HepG2 (cell line): ENCODE data around the gene TCAF1. TPM values are rescaled to one million over a fixed set of nuclear protein-coding genes. Genes with fewer than 3 reads are reported as not detected.

Experiments used
- ATAC-seq: fragments of 200-7000 bp; cut with Tn5 transposase; 3 replicates; pipeline ENCODE4 v1.9.1; 2020; ENCODE audit warnings: mild to moderate bottlenecking, moderate library complexity
- BruUV-seq: library from RNA; stranded (reverse); fragments of 400-500 nt; replicated peaks from 2 replicates; lab custom pipeline; 2021; lab: Mats Ljungman, UMichigan
- CTCF ChIA-PET: fragments of 300-600 bp; formaldehyde crosslinking; extraction: SDS; loops from one replicate; lab custom pipeline; 2021; ENCODE audit warnings: low total read pairs, inconsistent platforms, low intra/inter-chr PET ratio; lab: Yijun Ruan, JAX
- POLR2A ChIA-PET: fragments of 350-600 bp; sonication (Branson Sonifier 250); formaldehyde crosslinking; loops from one replicate; lab custom pipeline; 2020; ENCODE audit warnings: antibody characterized with exemption, inconsistent platforms; lab: Yijun Ruan, JAX
- DNase-seq: peaks from one replicate; pipeline ENCODE4 v3.0.0-alpha.2; 2015; ENCODE audit warnings: low spot score
- FAIRE-seq: peaks from 3 replicates; lab custom pipeline; 2011; peaks lifted over from hg19 to GRCh38; lab: Jason Lieb, UNC
- H2AFZ ChIP-seq: one replicate; pipeline ENCODE4 v1.6.1; 2011; ENCODE audit warnings: low read length, inconsistent platforms
- H3K27ac ChIP-seq: fragments of 300-600 bp; 3 replicates; pipeline ENCODE4 v1.8.0; 2011; ENCODE audit warnings: mixed run types, mild to moderate bottlenecking, mixed read lengths, low read length, inconsistent platforms; ENCODE audit not compliant: insufficient read depth; ENCODE audit errors: extremely low read length
- H3K27me3 ChIP-seq, 2 experiments: fragments of 200-600 bp in 1 of 2; 2 replicates in 1 of 2; 3 replicates in 1 of 2; pipeline versions ENCODE4 v1.6.0 to v1.8.0; 2011; ENCODE audit warnings: low read length in 2 of 2, mild to moderate bottlenecking in 2 of 2, moderate library complexity in 2 of 2, inconsistent platforms in 1 of 2; ENCODE audit not compliant: insufficient read depth in 2 of 2, control insufficient read depth in 1 of 2
- H3K36me3 ChIP-seq, 2 experiments: fragments of 200-600 bp in 1 of 2; replicated peaks in 1 of 2; 2 replicates in 1 of 2; 3 replicates in 1 of 2; pipeline versions ENCODE4 v1.5.1 to v1.8.0; 2011; ENCODE audit warnings: low read length in 2 of 2, inconsistent platforms in 1 of 2; ENCODE audit not compliant: insufficient read depth in 2 of 2, control insufficient read depth in 1 of 2
- H3K4me1 ChIP-seq: 2 replicates; pipeline ENCODE4 v1.5.1; 2012; ENCODE audit warnings: low read length, inconsistent platforms; ENCODE audit not compliant: insufficient read depth
- H3K4me2 ChIP-seq: 2 replicates; pipeline ENCODE4 v1.6.0; 2011; ENCODE audit warnings: low read depth, low read length, inconsistent platforms
- H3K4me3 ChIP-seq, 3 experiments: fragments of 200-600 bp in 1 of 3; sonication (generic), shearing (Covaris generic) in 1 of 3; replicated peaks in 1 of 3; 2 replicates each; pipeline ENCODE4 v1.5.1; 2011 to 2016; ENCODE audit warnings: low read length in 3 of 3, inconsistent platforms in 2 of 3, low read depth in 2 of 3, mild to moderate bottlenecking in 2 of 3, control low read depth in 1 of 3, mixed read lengths in 1 of 3; ENCODE audit not compliant: insufficient read depth in 1 of 3
- H3K79me2 ChIP-seq: one replicate; pipeline ENCODE4 v1.6.1; 2011; ENCODE audit warnings: low read length, inconsistent platforms; ENCODE audit not compliant: insufficient read depth
- H3K9ac ChIP-seq: 2 replicates; pipeline ENCODE4 v1.6.0; 2011; ENCODE audit warnings: mild to moderate bottlenecking, low read depth, low read length, inconsistent platforms; ENCODE audit not compliant: insufficient read depth
- H3K9me3 ChIP-seq: 2 replicates; pipeline ENCODE4 v1.5.1; 2012; ENCODE audit warnings: mild to moderate bottlenecking, low read length
- H4K20me1 ChIP-seq: 2 replicates; pipeline ENCODE4 v1.6.0; 2011; ENCODE audit warnings: inconsistent platforms, mild to moderate bottlenecking, low read length, moderate library complexity; ENCODE audit not compliant: insufficient read depth
- HCFC1 ChIP-seq: fragments of 150-350 bp; IDR thresholded peaks from 2 replicates; pipeline ENCODE4 v1.6.1; 2014; ENCODE audit warnings: low read depth, low read length
- MTERF4 ChIP-seq: sonication (generic); formaldehyde crosslinking; IDR thresholded peaks from 2 replicates; pipeline ENCODE4 v1.8.0; 2023; ENCODE audit warnings: mild to moderate bottlenecking, missing genetic modification reagents
- NCOA1 ChIP-seq: sonication (generic); formaldehyde crosslinking; IDR thresholded peaks from 2 replicates; pipeline ENCODE4 v1.9.0; 2021; ENCODE audit warnings: missing genetic modification reagents
- NPAS2 ChIP-seq: sonication (generic); formaldehyde crosslinking; IDR thresholded peaks from 2 replicates; pipeline ENCODE4 v1.8.0; 2022; ENCODE audit warnings: mild to moderate bottlenecking, missing genetic modification reagents, borderline replicate concordance
- STAT5B ChIP-seq: sonication (generic); formaldehyde crosslinking; IDR thresholded peaks from 2 replicates; pipeline ENCODE4 v1.4.0; 2020; ENCODE audit warnings: missing genetic modification reagents
- TOE1 ChIP-seq: sonication (generic); formaldehyde crosslinking; IDR thresholded peaks from 2 replicates; pipeline ENCODE4 v1.4.0; 2020; ENCODE audit warnings: mild to moderate bottlenecking, missing genetic modification reagents
- YY1 ChIP-seq: IDR thresholded peaks from 2 replicates; pipeline ENCODE4 v1.6.1; 2011; ENCODE audit warnings: low read length, low read depth, moderate library complexity, mild to moderate bottlenecking; ENCODE audit not compliant: insufficient read depth, insufficient replicate concordance
- ZMYM3 ChIP-seq: sonication (generic); formaldehyde crosslinking; IDR thresholded peaks from 2 replicates; pipeline ENCODE4 v1.5.1; 2020; ENCODE audit warnings: mild to moderate bottlenecking, missing genetic modification reagents
- ZNF180 ChIP-seq: sonication (generic); formaldehyde crosslinking; IDR thresholded peaks from 2 replicates; pipeline ENCODE4 v1.4.0; 2020; ENCODE audit warnings: low read depth, missing genetic modification reagents, borderline replicate concordance
- ZNF576 ChIP-seq: sonication (generic); formaldehyde crosslinking; IDR thresholded peaks from 2 replicates; pipeline ENCODE4 v1.4.0; 2020; ENCODE audit warnings: mild to moderate bottlenecking, missing genetic modification reagents
- ZNF646 ChIP-seq: sonication (generic); formaldehyde crosslinking; IDR thresholded peaks from 2 replicates; pipeline ENCODE4 v1.9.0; 2021; ENCODE audit warnings: mild to moderate bottlenecking, missing genetic modification reagents
- ZNF674 ChIP-seq: sonication (generic); formaldehyde crosslinking; IDR thresholded peaks from 2 replicates; pipeline ENCODE4 v1.5.0; 2020; ENCODE audit warnings: low read depth, mild to moderate bottlenecking, missing genetic modification reagents
- ZNF761 ChIP-seq: sonication (generic); formaldehyde crosslinking; conservative IDR thresholded peaks from 2 replicates; pipeline ENCODE4 v1.4.0; 2020; ENCODE audit warnings: mild to moderate bottlenecking, missing genetic modification reagents
- WGBS: methylation state at CpG from one replicate; pipeline ENCODE4 v1.1.6; 2017; ENCODE audit warnings: low lambda C conversion rate; 5-methylcytosine and 5-hydroxymethylcytosine counted together
- in situ Hi-C: cut with HindIII; loops from 2 replicates; pipeline ENCODE4 v1.10.0; 2017; ENCODE audit warnings: low pct_unique_long_range_greater_than_20kb; ENCODE audit not compliant: extremely low pct_ligation_motif_present
- intact Hi-C: fragments of 100-400 bp; cut with micrococcal nuclease; formaldehyde crosslinking; loops from one replicate; pipeline ENCODE4 v1.10.0; 2022; ENCODE audit not compliant: unreplicated experiment
- polyA plus RNA-seq, 8 experiments: library from polyadenylated mRNA; depleted of rRNA in 3 of 8; stranded (reverse) in 7 of 8; unstranded in 1 of 8; fragments of >200 nt; fragmentation: Illumina TruSeq in 4 of 8; extraction: Trizol in 4 of 8; gene quantifications; 2 replicates each; pipeline versions ENCODE4 v1.2.1 to v1.2.3, GENCODE V29; 2011 to 2016; ENCODE audit warnings: low read depth in 4 of 8, missing spikeins in 1 of 8, mixed read lengths in 1 of 8; ENCODE audit not compliant: insufficient read depth in 1 of 8
- total RNA-seq, 5 experiments: library from RNA; depleted of rRNA; stranded (reverse); fragments of >200 nt; fragmentation: Illumina TruSeq; extraction: Trizol; gene quantifications; 2 replicates each; pipeline ENCODE4 v1.2.3, GENCODE V29; 2016; ENCODE audit warnings: low read depth in 1 of 5

Gene TCAF1
- total and polyA plus RNA-seq, 2 of the 13 experiments (the other 11 are each of a cell fraction or from before 2014, with no cell fraction given), result 36.2 to 101 TPM

GRCh38 chr7:143936087-143937009 is 34.4 kb upstream of the TCAF1 start:
- no peaks in the 10 kb centered on the region for H3K27me3 ChIP-seq
- CTCF ChIA-PET, result no interaction called here
- DNase-seq, result no peak
- H3K4me1 ChIP-seq, result peaks cover 16% of the 10 kb centered on the region
- no peak overlapping the region for H2AFZ ChIP-seq
- no peak for FAIRE-seq
- H3K4me2 ChIP-seq, result no peak overlapping the region
- H3K9me3 ChIP-seq, result no peaks in the 10 kb centered on the region
- no peaks in the 10 kb centered on the region for H4K20me1 ChIP-seq
- TF ChIP-seq NPAS2 (CRISPR knock-in tag) (no peak), TOE1 (CRISPR knock-in tag) (no peak), YY1 (no peak), ZNF674 (CRISPR knock-in tag) (no peak), ZNF646 (CRISPR knock-in tag) (no peak), ZNF576 (CRISPR knock-in tag) (no peak), ZMYM3 (CRISPR knock-in tag) (no peak), ZNF761 (CRISPR knock-in tag) (no peak), HCFC1 (no peak), STAT5B (CRISPR knock-in tag) (no peak), NCOA1 (CRISPR knock-in tag) (no peak), MTERF4 (CRISPR knock-in tag) (no peak), ZNF180 (CRISPR knock-in tag) (no peak)
- TF ChIP-seq, all 625 proteins: peak for 0
- Histone ChIP-seq H3K79me2 (no peaks in the 10 kb centered on the region), H3K9ac (no peak overlapping the region), H3K27ac (no peak overlapping the region), H3K4me3 (no peak overlapping the region), H3K36me3 (no peaks in the 10 kb centered on the region)
- ATAC-seq, result no peak
- in situ Hi-C loops (no loop called here), intact Hi-C loops (no loop called here)
- POLR2A ChIA-PET, result interaction anchor here (1.1 kb wide), 1 partner anchor 34 kb away, joined by 3 read pairs; the partner anchor contains the start of gene TCAF1
- BruUV-seq, result no TSS peak
- 89% methylated on average over 4 of the region's 4 CpGs for WGBS
